Hindlimb muscle (tissue), 1 donor: ENCODE data around the gene DGKE. TPM values are rescaled to one million over a fixed set of nuclear protein-coding genes. Genes with fewer than 3 reads are reported as not detected.

Experiments used
- DNase-seq: peaks from one replicate; pipeline ENCODE4 v3.0.0-alpha.2; 2013
- polyA plus RNA-seq: library from polyadenylated mRNA; unstranded; fragments of 120-200 nt; gene quantifications from one replicate; pipeline ENCODE4 v1.2.1, GENCODE V29; 2013; ENCODE audit not compliant: insufficient read length

The DGKE gene
- polyA plus RNA-seq, 1 donor, result 6.2 TPM

DNA sequence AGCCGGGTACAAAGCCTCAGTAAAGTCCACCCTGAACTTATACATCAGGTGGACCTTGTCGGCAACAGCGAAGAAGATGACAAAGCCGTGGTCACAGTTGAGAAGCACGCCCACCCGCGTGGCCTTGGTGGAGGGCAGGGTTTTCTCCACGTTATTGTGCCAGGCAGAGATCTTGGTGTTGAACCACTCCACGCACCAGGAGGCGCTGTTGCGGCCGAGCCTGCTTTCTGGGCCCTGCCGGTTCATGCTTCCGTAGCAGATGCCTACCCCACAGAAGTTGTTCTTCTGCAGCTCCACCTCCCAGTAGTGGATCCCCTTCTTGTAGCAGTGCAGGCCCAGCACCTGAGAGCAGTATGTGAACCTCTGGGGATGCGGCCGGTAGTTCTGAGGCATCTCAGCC, 57.8 kb downstream of the DGKE start:
- DNase-seq, result no peak

DNA sequence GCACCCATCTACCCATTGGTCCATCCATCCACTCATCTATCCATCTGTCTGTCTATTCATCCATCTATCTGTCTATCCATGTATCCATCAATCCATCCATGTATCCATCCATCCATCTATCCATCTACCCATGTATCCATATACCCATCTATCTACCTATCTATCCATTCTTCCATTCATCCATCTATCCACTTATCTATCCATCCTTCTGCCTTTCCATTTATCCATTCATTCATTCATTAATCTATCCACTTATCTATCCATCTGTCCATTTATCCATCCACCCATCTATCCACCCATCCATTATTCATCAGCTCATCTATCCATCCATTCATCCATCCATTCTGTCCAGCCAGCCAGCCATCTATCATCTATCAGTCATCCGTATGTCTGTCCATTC, 58.4 kb downstream of the DGKE start:
- no peak for DNase-seq

DNA sequence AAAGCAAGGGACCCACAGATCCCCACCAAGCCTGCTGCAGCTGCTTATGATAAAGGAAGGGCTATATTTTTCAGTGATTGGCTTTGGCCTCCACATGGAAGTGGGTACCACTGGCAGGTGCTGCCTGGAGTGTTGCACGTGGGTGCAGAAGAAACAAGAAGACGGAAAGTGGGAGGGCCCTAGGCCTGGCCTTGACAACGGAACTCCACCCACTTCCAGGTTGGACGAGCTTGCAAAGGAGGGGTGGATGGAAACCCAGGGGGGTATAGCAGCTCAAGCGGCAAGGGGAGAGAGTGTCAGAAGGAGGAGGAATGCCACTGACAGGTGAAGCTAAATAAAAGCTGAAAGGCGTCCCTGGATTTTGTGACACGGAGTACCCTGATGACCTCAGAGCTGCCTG, 59.6 kb downstream of the DGKE start:
- DNase-seq, result no peak

DNA sequence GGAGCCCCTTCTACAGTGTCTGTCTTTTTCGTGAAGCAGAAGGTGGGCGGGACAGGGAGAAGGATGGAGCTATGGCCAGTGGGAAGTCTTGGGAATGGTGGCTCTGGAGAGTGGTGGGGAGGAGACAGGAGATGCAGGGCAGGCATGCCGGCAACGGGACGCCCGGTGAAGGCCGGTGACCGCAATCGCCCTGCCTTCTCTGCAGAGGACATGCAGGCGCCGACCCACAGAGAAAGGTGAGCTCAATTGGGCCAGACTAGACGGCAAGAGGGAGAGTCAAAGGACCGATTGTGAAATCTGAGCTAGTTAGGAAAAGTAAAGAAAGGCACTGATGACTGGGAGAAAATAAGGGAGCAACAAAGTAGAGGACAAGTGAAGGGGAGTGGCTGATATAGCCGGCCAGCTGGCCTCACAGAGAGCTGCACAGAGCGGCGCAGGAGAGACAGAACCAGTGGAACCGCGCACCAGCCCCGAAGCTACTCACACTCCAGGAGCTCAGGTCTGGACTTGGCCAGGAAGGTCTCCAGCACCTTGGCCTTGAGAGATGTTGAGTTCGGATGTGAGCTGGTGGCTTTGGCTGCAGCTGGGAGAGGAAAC, 61.0 kb downstream of the DGKE start:
- no peak for DNase-seq

DNA sequence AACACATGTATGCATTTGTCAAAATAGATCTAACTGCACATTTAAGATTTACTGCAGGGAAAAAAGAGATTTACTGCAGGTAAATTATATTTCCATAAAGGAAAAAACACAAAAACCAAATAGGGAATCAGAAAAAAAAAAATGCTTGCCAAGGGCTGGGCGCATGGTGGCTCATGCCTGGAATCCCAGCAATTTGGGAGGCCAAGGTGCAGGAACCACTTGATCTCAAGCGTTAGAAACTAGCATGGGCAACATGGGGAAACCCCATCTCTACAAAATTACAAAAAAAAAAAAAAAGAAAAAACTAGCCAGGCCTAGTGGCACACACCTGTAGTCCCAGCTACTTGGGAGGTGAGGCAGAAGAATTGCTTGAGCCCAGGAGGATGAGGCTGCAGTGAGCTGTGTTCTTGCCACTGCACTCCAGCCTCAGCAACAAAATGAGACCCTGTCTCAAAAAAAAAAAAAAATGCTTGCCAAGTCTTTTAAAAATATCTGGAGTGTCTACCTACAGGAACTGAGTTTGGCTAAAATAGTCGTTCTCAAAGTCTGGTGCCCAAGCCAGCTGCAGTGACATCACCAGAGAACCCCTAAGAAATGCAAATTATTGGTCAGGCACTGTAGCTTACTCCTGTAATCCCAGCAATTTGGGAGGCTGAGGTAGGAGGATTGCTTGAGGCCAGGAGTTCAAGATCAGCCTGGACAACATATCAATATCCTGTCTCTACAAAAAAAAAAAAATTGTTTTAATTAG, 62.4 kb downstream of the DGKE start:
- DNase-seq, result no peak

DNA sequence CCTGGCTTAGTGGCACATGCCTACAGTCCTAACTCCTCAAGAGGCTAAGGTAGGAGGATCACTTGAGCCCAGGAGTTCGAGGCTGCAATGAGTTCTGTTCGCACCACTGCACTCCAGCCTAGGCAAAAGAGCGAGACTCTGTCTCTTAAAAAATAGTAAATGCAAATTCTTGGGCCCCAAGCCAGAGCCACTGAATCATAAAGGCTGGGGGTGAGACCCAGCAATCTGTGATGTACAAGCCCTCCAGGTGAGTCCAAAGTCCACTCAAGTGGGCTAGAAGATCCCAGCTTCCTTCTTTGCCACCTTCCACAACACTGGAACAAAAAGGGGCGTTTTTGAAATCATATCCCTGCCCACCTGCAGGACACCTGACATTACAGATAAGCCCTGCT, 63.0 kb downstream of the DGKE start:
- DNase-seq, result no peak

DNA sequence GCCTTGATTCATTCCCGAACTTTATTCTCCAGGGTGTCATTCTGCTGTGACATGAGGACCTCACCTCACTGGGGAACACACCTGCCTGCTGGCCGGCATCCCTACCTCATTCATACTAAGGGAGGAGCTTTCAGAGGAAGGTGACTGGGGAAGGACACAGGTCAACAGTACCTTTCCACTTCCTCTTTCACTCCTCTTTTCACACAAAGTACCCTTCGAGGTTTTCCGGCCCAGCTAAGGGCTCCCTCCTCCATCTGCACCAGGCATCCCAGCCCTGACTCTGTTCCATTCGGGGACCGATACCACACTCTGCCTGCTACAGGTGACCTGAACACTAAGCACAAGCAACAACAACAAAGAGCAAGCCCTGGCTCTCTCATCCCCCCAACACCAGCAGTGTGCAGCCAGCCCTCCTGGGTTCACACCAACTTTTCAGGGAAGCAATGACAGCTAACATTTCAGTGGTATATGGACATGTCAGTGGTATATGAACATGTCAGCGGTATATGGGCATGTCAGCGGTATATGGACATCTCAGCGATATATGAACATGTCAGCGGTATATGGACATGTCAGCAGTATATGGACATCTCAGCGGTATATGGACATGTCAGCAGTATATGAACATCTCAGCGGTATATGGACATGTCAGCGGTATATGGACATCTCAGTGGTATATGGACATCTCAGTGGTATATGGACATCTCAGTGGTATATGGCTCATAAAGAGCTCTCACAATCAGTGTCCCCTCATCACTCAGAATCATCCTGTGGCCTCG, 63.9 kb downstream of the DGKE start:
- no peak for DNase-seq

DNA sequence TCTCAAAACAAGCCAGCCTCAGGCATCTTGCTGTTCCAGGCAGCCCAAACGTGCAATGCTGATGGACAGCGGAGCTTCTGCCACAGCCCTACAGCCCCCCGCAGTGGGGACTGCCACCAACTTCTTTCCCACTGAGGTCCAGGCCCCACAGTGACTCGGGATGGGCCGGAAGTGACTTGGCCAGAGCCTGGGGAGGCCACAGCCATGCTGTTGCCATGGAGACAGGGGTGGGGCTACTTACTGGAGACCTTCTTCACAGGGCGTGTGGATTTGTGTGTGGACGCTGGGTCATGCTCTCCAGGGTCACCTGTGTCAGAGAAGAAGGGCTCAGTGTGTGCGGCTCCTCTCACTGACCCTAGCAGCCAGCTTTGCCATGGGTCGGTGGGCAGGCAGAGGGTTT, 64.9 kb downstream of the DGKE start:
- no peak for DNase-seq

DNA sequence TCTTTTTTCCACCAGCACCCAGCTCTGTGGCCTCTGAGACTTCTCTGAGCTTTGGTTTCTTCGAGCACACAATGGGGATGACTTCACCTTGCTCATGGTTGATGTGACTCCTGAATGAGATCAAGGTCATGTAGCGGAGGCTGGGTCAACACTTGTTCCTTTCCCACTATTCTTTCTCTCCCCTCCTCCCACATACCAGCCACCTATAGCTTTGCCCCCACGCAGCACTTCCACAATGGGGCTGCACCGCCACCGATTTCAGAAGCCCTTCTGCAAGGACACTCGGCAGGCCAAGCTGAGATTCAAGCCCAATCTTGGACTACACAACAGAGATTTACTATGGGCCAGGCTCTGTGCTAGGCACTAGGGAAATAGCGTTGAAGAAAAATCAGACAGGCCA, 65.5 kb downstream of the DGKE start:
- DNase-seq, result no peak

DNA sequence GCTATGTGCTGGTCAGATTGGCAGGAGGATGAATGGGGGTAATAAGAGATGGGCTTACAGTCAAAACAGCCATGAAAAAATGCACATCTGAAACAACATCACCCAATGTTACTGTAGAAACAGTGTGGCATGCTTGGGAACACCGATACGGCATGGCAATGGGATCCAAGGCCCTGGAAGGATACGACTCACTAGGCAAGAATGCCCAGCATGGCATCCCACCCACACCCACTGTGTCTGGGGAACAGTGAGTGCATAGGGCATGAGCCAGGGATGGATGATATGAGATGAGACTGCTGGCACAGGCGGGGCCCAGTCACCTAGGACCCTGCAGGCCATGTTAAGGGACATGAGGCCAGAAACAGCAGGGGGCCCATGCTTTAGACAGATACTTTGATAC, 68.4 kb downstream of the DGKE start:
- no peak for DNase-seq

DNA sequence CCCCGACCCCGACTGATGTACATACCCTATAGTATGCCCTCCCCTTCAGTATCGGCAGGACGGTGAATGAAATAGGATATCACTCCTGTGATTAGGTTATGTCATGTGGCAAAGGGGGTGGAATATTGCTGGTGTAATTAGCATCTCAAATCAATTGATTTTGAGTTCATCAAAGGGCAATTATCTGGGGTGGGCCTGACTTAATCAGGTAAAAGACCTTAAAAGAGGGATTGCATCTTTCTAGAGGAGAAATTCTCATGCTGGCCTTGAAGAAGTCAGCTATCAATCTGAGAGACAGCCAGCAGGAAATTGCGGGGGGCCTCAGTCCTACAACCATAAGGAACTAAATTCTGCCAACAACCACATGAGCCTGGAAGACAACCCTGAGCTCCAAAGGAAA, 69.6 kb downstream of the DGKE start:
- no peak for DNase-seq

DNA sequence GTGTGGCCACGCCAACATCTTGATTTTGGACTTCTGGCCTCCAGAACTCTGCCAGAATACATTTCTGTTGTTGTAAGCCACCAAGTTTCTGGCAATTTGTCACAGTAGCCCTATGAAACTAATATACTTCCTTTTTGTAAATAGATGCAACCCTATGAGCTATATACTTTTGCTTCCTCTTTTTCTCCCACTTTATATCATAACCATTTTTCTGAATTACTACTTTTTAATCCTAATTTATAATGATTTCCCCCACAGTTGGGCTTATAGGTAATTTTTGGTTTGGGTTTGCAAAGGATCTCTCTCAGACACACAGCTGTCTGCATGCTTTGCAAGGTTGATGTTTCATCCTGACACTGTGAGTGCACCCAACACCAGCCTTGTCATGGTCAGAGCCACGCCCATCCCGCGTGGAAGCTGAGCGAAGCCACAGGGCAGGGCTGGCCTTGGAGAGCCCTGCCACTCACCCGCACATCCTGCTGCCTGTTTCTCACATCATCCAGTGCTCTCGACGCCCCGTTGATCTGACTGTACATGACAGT, 74.1 kb downstream of the DGKE start:
- no peak for DNase-seq

DNA sequence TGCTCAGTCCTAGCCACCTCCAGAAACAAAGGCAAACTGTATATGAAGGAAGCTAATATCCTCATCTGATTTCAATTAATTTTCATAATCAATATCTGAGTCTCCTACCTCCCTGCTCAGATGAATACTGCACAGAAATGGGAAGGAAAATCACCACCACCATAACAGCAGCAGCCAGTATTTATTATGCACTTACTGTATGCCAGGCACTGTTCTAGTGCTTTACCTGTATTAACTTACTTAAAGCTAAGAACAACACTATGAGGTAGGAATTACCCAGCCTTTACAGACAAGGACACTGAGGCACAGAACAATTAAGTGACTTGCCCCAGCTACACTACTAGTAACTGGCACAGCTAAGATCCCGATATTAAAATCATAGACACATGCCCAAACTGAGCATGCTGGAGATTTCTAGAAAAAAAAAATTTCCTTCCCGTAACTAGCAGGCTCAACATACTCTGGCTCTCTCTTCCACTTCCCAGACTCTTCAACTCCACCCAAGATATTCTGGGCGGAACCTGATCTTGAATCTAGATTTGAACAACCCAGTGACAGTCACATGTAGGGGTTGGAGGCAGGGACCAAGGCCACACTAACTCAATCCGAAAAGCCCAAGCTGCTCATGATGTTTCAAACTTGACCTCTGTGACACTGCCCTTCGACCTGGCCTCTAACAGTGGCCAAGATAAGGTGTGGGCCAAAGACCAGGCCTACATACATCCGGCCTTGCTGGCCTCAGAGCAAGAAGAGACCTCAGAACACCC, 76.0 kb downstream of the DGKE start:
- DNase-seq, result no peak

DNA sequence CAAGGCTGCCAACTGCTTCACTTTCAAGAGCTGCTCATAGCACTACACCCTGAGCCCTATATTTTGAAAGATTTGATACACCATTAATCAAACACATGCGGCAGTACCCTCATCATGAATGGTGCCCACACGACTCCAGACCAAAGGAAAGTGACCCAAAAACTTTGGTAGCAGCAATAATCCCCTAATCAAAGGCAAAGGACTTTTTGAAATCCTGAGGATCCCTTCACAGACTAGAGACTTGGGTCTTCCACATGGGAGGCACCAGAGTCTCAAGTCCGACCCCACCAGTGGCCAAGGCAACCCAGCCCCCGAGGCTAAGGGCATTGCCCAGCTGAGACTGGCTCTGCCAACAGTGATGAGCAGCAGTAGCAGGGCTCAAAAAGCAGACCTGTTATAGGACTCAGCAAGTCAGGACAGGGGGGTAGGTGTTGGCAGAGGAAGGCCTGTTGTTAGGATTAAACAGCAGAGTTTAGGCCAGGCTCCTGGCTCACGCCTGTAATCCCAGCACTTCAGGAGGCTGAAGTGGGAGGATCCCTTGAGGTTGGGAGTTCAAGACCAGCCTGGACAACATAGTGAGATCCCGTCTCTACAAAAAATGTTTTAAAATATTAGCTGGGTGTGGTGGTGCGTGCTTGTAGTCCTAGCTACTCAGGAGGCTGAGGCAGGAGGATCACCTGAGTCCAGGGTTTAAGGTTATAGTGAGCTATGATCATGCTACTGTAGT, 76.7 kb downstream of the DGKE start:
- DNase-seq, result no peak

DNA sequence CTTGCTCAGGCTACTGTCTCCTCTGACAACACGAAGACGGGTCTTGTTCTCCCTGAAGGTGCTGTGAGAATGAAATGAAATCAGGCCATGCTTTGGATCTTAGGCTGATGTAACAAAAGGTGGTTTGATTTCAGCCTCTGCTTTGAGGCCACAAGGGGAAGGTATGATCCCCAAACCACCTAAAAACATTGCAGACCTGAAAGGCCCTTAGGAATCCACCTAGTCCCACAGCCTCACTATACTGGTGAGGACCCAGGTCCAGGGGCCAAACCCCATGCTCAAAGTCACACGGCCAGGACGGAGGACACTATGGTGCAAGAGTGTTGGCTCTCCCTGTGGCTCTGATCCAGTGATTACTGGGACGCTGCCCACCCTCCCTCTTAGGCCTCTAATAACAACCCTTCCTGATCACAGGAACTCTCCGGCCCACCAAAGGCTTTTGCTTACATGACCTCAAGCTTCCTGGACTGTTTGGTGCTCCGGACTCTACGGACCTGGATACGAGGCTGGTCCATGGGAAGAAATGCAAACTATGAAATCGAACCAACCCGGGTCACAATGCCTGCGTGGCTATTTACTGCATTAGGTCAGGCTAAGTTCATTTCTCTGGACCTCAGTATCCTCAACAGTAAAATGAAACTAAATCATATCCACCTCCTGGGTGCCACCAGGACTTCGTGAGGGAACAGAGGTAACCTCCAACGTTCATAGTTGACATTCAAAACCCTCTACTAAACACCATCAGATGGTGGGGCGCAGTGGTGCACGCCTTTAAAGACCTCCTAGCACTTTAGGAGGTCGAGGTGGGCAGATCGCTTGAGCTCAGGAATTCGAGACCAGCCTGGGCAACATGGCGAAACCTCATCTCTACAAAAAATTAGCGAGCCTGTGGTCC, 78.4 kb downstream of the DGKE start:
- DNase-seq, result no peak

DNA sequence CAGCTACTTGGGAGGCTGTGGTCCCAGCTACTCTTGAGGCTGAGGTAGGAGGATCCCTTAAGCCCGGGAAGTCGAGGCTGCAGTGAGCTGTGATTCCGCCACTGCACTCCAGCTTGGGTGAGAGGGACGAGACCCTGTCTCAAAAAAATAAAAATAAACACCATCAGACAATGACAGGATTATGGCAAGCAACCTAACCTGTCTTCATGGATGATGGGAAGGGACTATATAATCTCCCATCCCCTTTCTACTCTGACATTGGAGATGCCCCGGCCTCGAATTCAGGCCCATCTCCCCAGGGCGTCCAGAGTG, 79.0 kb downstream of the DGKE start:
- no peak for DNase-seq

DNA sequence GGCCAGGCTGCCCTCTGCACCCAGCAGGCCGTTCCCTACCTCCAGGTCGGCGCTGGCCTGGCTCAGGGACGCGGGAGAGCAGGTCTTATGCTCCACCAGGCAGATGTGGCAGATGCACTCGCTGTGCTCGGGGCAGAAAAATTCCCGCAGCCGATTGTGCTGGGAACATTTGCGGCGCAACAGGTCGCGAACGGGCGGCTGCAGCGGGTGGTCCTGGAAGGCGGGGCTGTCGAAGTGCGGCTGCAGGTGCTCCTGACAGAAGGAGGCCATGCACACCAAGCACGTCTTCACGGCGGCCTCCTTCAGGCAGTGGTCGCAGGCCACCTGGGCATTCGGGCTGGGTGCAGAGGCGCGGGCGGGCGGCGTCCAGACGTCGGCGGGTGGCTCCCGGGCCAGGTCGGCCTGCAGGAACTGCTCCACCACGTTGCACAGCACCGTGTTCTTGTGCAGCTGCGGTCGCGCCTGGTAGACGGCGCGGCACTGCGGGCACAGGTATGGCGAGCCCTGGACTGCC, 79.5 kb downstream of the DGKE start:
- DNase-seq, result no peak

DNA sequence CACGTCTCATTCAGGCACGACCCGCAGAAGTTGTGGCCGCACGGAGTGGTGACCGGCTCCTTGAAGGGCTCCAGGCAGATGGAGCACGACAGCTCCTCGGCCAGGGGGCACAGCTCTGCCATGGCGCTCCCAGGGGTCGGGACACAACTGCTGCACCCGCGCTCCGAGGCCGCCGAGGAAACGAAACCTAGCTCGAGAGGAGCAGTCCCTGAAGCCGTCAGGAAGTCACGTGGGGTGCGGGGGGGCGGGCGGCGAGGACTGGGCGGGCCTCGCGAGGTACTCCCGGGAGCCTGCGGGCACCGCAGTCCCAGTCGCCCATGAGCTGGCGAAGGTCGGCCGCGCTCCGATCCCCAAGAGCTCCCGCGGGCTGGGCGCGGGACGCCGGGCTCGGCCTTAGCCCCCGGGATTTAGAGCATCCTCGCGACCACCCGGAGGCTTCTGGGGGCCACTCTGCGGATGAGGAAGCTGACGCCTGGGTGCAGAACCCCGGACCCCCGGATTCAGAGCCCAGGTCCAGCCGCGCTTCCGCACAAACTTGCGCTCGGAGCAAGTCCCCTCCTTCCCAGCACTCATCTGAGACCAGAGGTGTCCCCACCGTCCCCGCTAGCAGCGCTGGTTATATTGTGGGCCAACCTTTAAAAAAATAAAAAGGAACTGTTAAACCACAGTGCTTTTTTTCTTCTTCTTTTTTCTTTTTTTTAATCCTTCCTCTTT, 80.1 kb downstream of the DGKE start, which contains the start of gene TRIM25:
TRIM25 (minus strand) TSS at position 183 of the 714 bp plus-strand sequence; CDS start at position 122, 61 bp downstream.
- peak; percentile 93 for DNase-seq

DNA sequence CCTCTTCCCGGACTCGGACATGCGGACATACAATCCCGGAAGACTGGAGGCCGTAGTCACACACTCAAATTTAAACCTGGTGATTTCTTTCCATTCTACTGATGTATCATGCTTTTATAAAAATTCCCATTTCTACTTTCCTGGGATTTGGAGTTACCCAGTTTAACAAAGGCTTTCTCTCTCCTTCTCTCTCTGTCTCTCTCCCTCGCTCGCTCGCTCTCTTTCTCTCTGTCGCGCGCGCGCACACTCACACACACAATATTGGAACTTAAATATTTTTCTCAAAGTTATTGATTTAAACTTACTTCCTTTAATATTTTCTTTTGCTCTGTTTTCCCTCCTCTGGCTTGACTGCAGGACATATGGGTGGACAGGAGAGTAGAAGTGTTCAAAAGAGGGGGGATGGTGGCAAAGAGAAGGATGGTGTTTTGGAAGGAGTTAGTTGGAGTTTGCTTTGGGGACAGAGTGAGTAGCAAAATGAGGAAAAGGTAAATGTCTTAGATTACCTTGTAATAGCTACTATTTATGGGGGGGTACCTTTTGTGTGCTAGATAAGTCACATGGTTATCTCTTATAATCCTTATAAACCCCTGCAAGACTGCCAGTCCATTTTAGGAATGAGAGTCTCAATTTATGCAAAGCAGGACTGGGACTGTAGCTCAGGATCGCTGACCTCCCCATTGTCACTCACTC, 80.8 kb downstream of the DGKE start:
- DNase-seq, result no peak
